Left lung (tissue), 10 donors: ENCODE results near the gene RFXAP. TPM values are rescaled to one million over a fixed set of nuclear protein-coding genes. Genes with fewer than 3 reads are reported as not detected.

Experiments used
- ATAC-seq: fragments of 200-7000 bp; cut with Tn5 transposase; one replicate; pipeline ENCODE4 v1.9.1; 2020; ENCODE audit warnings: moderate library complexity
- DNase-seq, 4 donors: peaks; one replicate each; pipeline ENCODE4 v3.0.0-alpha.2; 2013 to 2020
- H3K27ac ChIP-seq, 2 donors: fragments of 200-600 bp; sonication (generic) in 1 of 2; one replicate each; pipeline versions ENCODE4 v1.5.0 to v1.8.0; 2020 to 2021
- H3K27me3 ChIP-seq, 2 donors: fragments of 200-600 bp; sonication (generic) in 1 of 2; one replicate each; pipeline versions ENCODE4 v1.5.0 to v1.8.0; 2020 to 2021
- H3K36me3 ChIP-seq, 2 donors: fragments of 200-600 bp; sonication (generic) in 1 of 2; one replicate each; pipeline versions ENCODE4 v1.5.0 to v1.8.0; 2020 to 2021
- H3K4me1 ChIP-seq, 2 donors: fragments of 200-600 bp; one replicate each; pipeline ENCODE4 v1.8.0; 2021
- H3K4me3 ChIP-seq, 2 donors: fragments of 200-600 bp; sonication (generic) in 1 of 2; one replicate each; pipeline versions ENCODE4 v1.5.0 to v1.8.0; 2020 to 2021; ENCODE audit warnings: mild to moderate bottlenecking in 1 of 2
- H3K9me3 ChIP-seq, 2 donors: fragments of 200-600 bp; sonication (generic) in 1 of 2; one replicate each; pipeline versions ENCODE4 v1.5.0 to v1.8.0; 2020 to 2021
- CTCF ChIP-seq, 2 donors: fragments of 200-600 bp; sonication (generic) in 1 of 2; IDR thresholded peaks; one replicate each; pipeline versions ENCODE4 v1.5.0 to v1.8.0; 2021; ENCODE audit warnings: antibody characterized with exemption in 2 of 2
- intact Hi-C, 2 donors: fragments of 100-400 bp; cut with DNase I; formaldehyde crosslinking; loops; one replicate each; pipeline versions ENCODE4 v1.11.2 to v1.14.2; 2022
- polyA plus RNA-seq, 6 donors: library from polyadenylated mRNA; unstranded; fragments of 120-200 nt; gene quantifications; one replicate each; pipeline ENCODE4 v1.2.1, GENCODE V29; 2013; ENCODE audit not compliant: insufficient read length in 6 of 6
- total RNA-seq, 2 donors: library from RNA; stranded (reverse); fragmentation: NEBNext Ultra II Directional; extraction: Animal tissue kit (Norgen Biotek cat#: 25700); gene quantifications; one replicate each; pipeline ENCODE4 v1.2.1, GENCODE V29; 2021
- donor health status: DM: no; HTN: yes; CAD: no.
- donor health status: DM: no; HTN: no; CAD: no.

Gene RFXAP
- total and polyA plus RNA-seq, 8 donors = 3.6 to 23.4 (median 17.8) TPM

GRCh38 chr13:36788276-36788675 is 30.7 kb upstream of the RFXAP start:
- no peaks in the 10 kb centered on the region for H3K4me1 ChIP-seq
- no peak for DNase-seq
- TF ChIP-seq CTCF (IDR thresholded peaks at IDR 0.05) = no peak
- no peak overlapping the region for H3K27ac ChIP-seq
- no peaks in the 10 kb centered on the region for H3K36me3 ChIP-seq
- intact Hi-C loops = no loop called here
- ATAC-seq = no peak
- no peaks in the 10 kb centered on the region for H3K27me3 ChIP-seq
- no peaks in the 10 kb centered on the region for H3K9me3 ChIP-seq
- no peak overlapping the region for H3K4me3 ChIP-seq

GRCh38 chr13:36789061-36789460 is 30.0 kb upstream of the RFXAP start:
- no peak for TF ChIP-seq CTCF (IDR thresholded peaks at IDR 0.05)
- no peaks in the 10 kb centered on the region for H3K4me1 ChIP-seq
- no peak overlapping the region for H3K4me3 ChIP-seq
- ATAC-seq (no peak), DNase-seq (no peak)
- H3K36me3 ChIP-seq = no peaks in the 10 kb centered on the region
- H3K27ac ChIP-seq = no peak overlapping the region
- intact Hi-C loops = no loop called here
- H3K27me3 ChIP-seq = no peaks in the 10 kb centered on the region
- H3K9me3 ChIP-seq = no peaks in the 10 kb centered on the region

- no peak overlapping the region for H3K4me3 ChIP-seq
- H3K9me3 ChIP-seq = no peaks in the 10 kb centered on the region
- H3K27me3 ChIP-seq = no peaks in the 10 kb centered on the region
- no peak for DNase-seq
- ATAC-seq = no peak
- no peaks in the 10 kb centered on the region for H3K4me1 ChIP-seq
- H3K27ac ChIP-seq = no peak overlapping the region
- TF ChIP-seq CTCF (IDR thresholded peaks at IDR 0.05) = no peak
- intact Hi-C loops = no loop called here
- no peaks in the 10 kb centered on the region for H3K36me3 ChIP-seq
These were observed 29.3 kb upstream of the RFXAP start for GRCh38 chr13:36789730-36790129.

- intact Hi-C loops = no loop called here
- TF ChIP-seq CTCF (IDR thresholded peaks at IDR 0.05) = no peak
- Histone ChIP-seq H3K27ac (no peak overlapping the region), H3K4me3 (no peak overlapping the region), H3K36me3 (no peaks in the 10 kb centered on the region), H3K9me3 (no peaks in the 10 kb centered on the region), H3K27me3 (no peaks in the 10 kb centered on the region), H3K4me1 (no peaks in the 10 kb centered on the region)
- DNase-seq (peak in 2 of 4 donors; percentile 81 to 88), ATAC-seq (no peak)
These were observed 24.3 kb upstream of the RFXAP start for GRCh38 chr13:36794706-36795105.

GRCh38 chr13:36795463-36795862 is 23.6 kb upstream of the RFXAP start:
- intact Hi-C loops = no loop called here

More at GRCh38 chr13:36795463-36795862, 23.6 kb upstream of the RFXAP start:
- Histone ChIP-seq H3K9me3 (no peaks in the 10 kb centered on the region), H3K27ac (no peak overlapping the region), H3K36me3 (no peaks in the 10 kb centered on the region), H3K4me1 (no peaks in the 10 kb centered on the region), H3K27me3 (no peaks in the 10 kb centered on the region), H3K4me3 (no peak overlapping the region)
- no peak for TF ChIP-seq CTCF (IDR thresholded peaks at IDR 0.05)
- ATAC-seq = no peak
- no peak for DNase-seq
